ENCODE data around the gene MAML3. TPM values are rescaled to one million over a fixed set of nuclear protein-coding genes. Genes with fewer than 3 reads are reported as not detected.

The MAML3 gene
- total RNA-seq, 1 donor from 2014 or later = 59.4 TPM

- Mint-ChIP-seq H3K4me3 (ENCODE audit: unreplicated experiment) (no peak overlapping the region), H3K4me1 (ENCODE audit: low read depth, unreplicated experiment) (peaks cover 49% of the 10 kb centered on the region), H3K9me3 (ENCODE audit: unreplicated experiment) (peaks cover 15% of the 10 kb centered on the region), H3K27me3 (ENCODE audit: unreplicated experiment) (peaks cover 5% of the 10 kb centered on the region), H3K27ac (ENCODE audit: unreplicated experiment) (peak overlapping the region; percentile 34), H3K36me3 (ENCODE audit: unreplicated experiment) (no peaks in the 10 kb centered on the region)
- TF ChIP-seq CTCF (IDR thresholded peaks at IDR 0.05; ENCODE audit: partially characterized antibody, unreplicated experiment) = no peak
- DNase-seq = no peak
Observed at GRCh38 chr4:139743027-139743426, 411.0 kb downstream of the MAML3 start.

- no peak for DNase-seq
- no peaks in the 10 kb centered on the region for H3K36me3 Mint-ChIP-seq (ENCODE audit: unreplicated experiment)
- H3K9me3 Mint-ChIP-seq (ENCODE audit: unreplicated experiment) = peaks cover 24% of the 10 kb centered on the region
- H3K27me3 Mint-ChIP-seq (ENCODE audit: unreplicated experiment) = peaks cover 8% of the 10 kb centered on the region
- H3K4me3 Mint-ChIP-seq (ENCODE audit: unreplicated experiment) = peak overlapping the region; percentile 36
- H3K4me1 Mint-ChIP-seq (ENCODE audit: low read depth, unreplicated experiment) = peaks cover 59% of the 10 kb centered on the region
- TF ChIP-seq CTCF (IDR thresholded peaks at IDR 0.05; ENCODE audit: partially characterized antibody, unreplicated experiment) = no peak
- H3K27ac Mint-ChIP-seq (ENCODE audit: unreplicated experiment) = peak overlapping the region; percentile 84
Observed at GRCh38 chr4:139740531-139741041, 413.4 kb downstream of the MAML3 start.

- no peak for TF ChIP-seq CTCF (IDR thresholded peaks at IDR 0.05; ENCODE audit: partially characterized antibody, unreplicated experiment)
- peaks cover 25% of the 10 kb centered on the region for H3K9me3 Mint-ChIP-seq (ENCODE audit: unreplicated experiment)
- peaks cover 58% of the 10 kb centered on the region for H3K4me1 Mint-ChIP-seq (ENCODE audit: low read depth, unreplicated experiment)
- peaks cover 9% of the 10 kb centered on the region for H3K27me3 Mint-ChIP-seq (ENCODE audit: unreplicated experiment)
- H3K36me3 Mint-ChIP-seq (ENCODE audit: unreplicated experiment) = no peaks in the 10 kb centered on the region
- no peak for DNase-seq
- peak overlapping the region; percentile 84 for H3K27ac Mint-ChIP-seq (ENCODE audit: unreplicated experiment)
- peak overlapping the region; percentile 36 for H3K4me3 Mint-ChIP-seq (ENCODE audit: unreplicated experiment)
Observed at GRCh38 chr4:139740121-139740520, 413.9 kb downstream of the MAML3 start.

- H3K36me3 Mint-ChIP-seq (ENCODE audit: unreplicated experiment) = no peaks in the 10 kb centered on the region
- H3K9me3 Mint-ChIP-seq (ENCODE audit: unreplicated experiment) = peaks cover 34% of the 10 kb centered on the region
- H3K27me3 Mint-ChIP-seq (ENCODE audit: unreplicated experiment) = peaks cover 19% of the 10 kb centered on the region
- peak overlapping the region; percentile 44 for H3K4me3 Mint-ChIP-seq (ENCODE audit: unreplicated experiment)
- peaks cover 55% of the 10 kb centered on the region for H3K4me1 Mint-ChIP-seq (ENCODE audit: low read depth, unreplicated experiment)
- no peak for DNase-seq
- no peak for TF ChIP-seq CTCF (IDR thresholded peaks at IDR 0.05; ENCODE audit: partially characterized antibody, unreplicated experiment)
- no peak overlapping the region for H3K27ac Mint-ChIP-seq (ENCODE audit: unreplicated experiment)
Observed at GRCh38 chr4:139738846-139739613, 415.0 kb downstream of the MAML3 start.

GRCh38 chr4:139736661-139737060 lies 417.3 kb downstream of the MAML3 start:
- Mint-ChIP-seq H3K27ac (ENCODE audit: unreplicated experiment) (peak overlapping the region; percentile 95), H3K9me3 (ENCODE audit: unreplicated experiment) (peaks cover 28% of the 10 kb centered on the region), H3K4me3 (ENCODE audit: unreplicated experiment) (no peak overlapping the region), H3K27me3 (ENCODE audit: unreplicated experiment) (peaks cover 22% of the 10 kb centered on the region), H3K4me1 (ENCODE audit: low read depth, unreplicated experiment) (peaks cover 63% of the 10 kb centered on the region), H3K36me3 (ENCODE audit: unreplicated experiment) (no peaks in the 10 kb centered on the region)
- no peak for TF ChIP-seq CTCF (IDR thresholded peaks at IDR 0.05; ENCODE audit: partially characterized antibody, unreplicated experiment)
- no peak for DNase-seq
